ENCODE data around the gene DCTN1.
"Not testable (repeated sequence)": the region's sequence is repeated elsewhere in the genome, so short reads cannot be mapped to it uniquely, and the experiment has no call there.

DCTN1 gene

GRCh38 chr2:74379851-74380789, at the start of gene DCTN1:
DCTN1 (minus strand) TSS chr2:74380311; CDS start chr2:74380037, 274 bp downstream.
- H3K9me3 Mint-ChIP-seq, result no peaks in the 10 kb centered on the region
- H3K36me3 Mint-ChIP-seq, result peaks cover 25% of the 10 kb centered on the region
- no peak for DNase-seq (ENCODE audit: low spot score in 2 of 2)
- H3K4me1 Mint-ChIP-seq, result peaks cover 56% of the 10 kb centered on the region
- peak within 1 kb of the TSS; percentile 84 for H3K27ac Mint-ChIP-seq
- peak within 1 kb of the TSS; percentile 34 for H3K4me3 Mint-ChIP-seq
- peak; percentile 75 for ATAC-seq

DNA sequence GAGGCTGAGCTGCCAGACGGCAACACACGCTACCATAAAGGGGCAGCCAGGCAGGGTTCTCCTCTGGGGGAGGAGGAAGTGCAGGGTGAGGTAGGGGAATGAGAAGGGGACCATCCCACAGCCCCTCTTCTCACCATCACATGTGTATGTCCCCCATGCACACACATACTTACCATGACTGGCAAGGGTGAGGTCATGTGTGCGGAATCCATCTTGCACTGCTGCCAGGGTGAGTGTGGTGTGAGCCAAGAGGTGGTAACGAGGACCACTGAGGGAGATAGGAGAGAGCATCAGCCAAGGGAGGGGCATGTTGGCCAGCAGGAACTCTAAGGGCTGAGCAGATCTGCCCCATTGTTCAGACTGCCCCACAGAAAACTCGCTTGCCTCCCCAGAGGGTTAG, 48.6 kb upstream of the DCTN1 start:
- Mint-ChIP-seq H3K9me3 (no peaks in the 10 kb centered on the region), H3K4me1 (no peaks in the 10 kb centered on the region), H3K4me3 (no peak overlapping the region), H3K27ac (no peak overlapping the region), H3K36me3 (peaks cover 25% of the 10 kb centered on the region)
- DNase-seq (ENCODE audit: low spot score in 2 of 2), result no peak
- no peak for ATAC-seq

DNA sequence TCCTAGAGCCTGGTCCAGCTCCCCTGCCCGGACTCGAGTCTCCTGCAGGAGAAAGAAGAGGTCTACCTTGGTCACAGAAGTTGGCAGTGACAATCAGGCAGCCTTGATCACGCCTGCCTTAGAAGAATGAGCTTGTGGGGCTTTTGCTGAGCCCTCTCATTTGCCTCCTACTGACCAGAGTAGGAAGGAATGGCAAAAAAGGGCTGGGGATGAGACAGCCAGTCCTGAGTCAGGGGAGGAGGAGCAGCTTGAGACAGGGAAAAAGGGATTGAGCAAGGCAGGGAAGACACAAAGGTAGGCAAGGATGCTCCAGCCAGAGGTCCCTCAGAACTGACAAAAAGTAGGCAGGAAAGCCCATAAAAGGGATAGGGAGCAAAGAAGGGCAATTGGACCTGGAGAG, 47.4 kb upstream of the DCTN1 start:
- Mint-ChIP-seq H3K36me3 (peaks cover 33% of the 10 kb centered on the region), H3K27ac (peak overlapping the region; percentile 30), H3K9me3 (no peaks in the 10 kb centered on the region), H3K4me1 (peaks cover 11% of the 10 kb centered on the region), H3K4me3 (no peak overlapping the region)
- DNase-seq (ENCODE audit: low spot score in 2 of 2) (no peak), ATAC-seq (no peak)

GRCh38 chr2:74426181-74426758, 46.2 kb upstream of the DCTN1 start:
- Mint-ChIP-seq H3K4me3 (no peak overlapping the region), H3K36me3 (peaks cover 45% of the 10 kb centered on the region), H3K4me1 (peaks cover 20% of the 10 kb centered on the region), H3K27ac (no peak overlapping the region), H3K9me3 (no peaks in the 10 kb centered on the region)
- DNase-seq (ENCODE audit: low spot score in 2 of 2) (no peak), ATAC-seq (no peak)

DNA sequence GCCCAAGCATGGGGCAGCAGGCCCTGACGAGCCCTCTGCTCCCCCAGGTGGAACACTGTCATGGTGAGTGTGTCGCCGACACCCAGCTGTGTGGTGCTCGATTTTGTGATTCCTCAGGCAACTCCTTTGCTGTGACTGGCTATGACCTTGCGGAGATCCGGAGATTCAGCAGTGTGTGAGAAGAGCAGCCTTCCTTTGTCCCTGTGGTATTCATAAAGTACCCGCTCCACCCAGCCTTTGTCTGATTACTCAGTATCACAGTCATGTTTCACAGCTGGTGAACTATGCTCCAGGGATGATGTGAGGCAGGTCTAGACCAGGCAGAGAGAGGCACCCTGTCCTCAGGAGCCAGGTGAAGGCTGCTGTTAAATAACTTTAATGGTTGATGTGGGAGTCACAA, 45.4 kb upstream of the DCTN1 start:
- Mint-ChIP-seq H3K27ac (no peak overlapping the region), H3K4me3 (no peak overlapping the region), H3K4me1 (peaks cover 26% of the 10 kb centered on the region), H3K36me3 (peaks cover 50% of the 10 kb centered on the region), H3K9me3 (no peaks in the 10 kb centered on the region)
- DNase-seq (ENCODE audit: low spot score in 2 of 2), result no peak
- no peak for ATAC-seq

- peaks cover 50% of the 10 kb centered on the region for H3K36me3 Mint-ChIP-seq
- ATAC-seq (no peak), DNase-seq (ENCODE audit: low spot score in 2 of 2) (no peak)
- no peak overlapping the region for H3K4me3 Mint-ChIP-seq
- no peaks in the 10 kb centered on the region for H3K9me3 Mint-ChIP-seq
- H3K4me1 Mint-ChIP-seq, result peaks cover 31% of the 10 kb centered on the region
- no peak overlapping the region for H3K27ac Mint-ChIP-seq
Observed at GRCh38 chr2:74424995-74425406, 44.9 kb upstream of the DCTN1 start.

- Mint-ChIP-seq H3K4me1 (peaks cover 31% of the 10 kb centered on the region), H3K36me3 (peaks cover 50% of the 10 kb centered on the region), H3K27ac (no peak overlapping the region), H3K4me3 (no peak overlapping the region), H3K9me3 (no peaks in the 10 kb centered on the region)
- DNase-seq (ENCODE audit: low spot score in 2 of 2) (no peak), ATAC-seq (no peak)
Observed at GRCh38 chr2:74424139-74424992, 44.3 kb upstream of the DCTN1 start.

- peak overlapping the region; percentile 98 for H3K27ac Mint-ChIP-seq
- H3K4me1 Mint-ChIP-seq, result peaks cover 31% of the 10 kb centered on the region
- no peak for ATAC-seq
- peaks cover 50% of the 10 kb centered on the region for H3K36me3 Mint-ChIP-seq
- no peak for DNase-seq (ENCODE audit: low spot score in 2 of 2)
- no peaks in the 10 kb centered on the region for H3K9me3 Mint-ChIP-seq
- H3K4me3 Mint-ChIP-seq, result peak overlapping the region; percentile 98
Observed at GRCh38 chr2:74423231-74424095, 43.4 kb upstream of the DCTN1 start.

- ATAC-seq, result peak; percentile 96
- peak within 1 kb of the TSS; percentile 98 for H3K27ac Mint-ChIP-seq
- H3K4me3 Mint-ChIP-seq, result peak within 1 kb of the TSS; percentile 98
- peaks cover 47% of the 10 kb centered on the region for H3K36me3 Mint-ChIP-seq
- DNase-seq (ENCODE audit: low spot score in 2 of 2), result peak; percentile 94 to 97
- no peaks in the 10 kb centered on the region for H3K9me3 Mint-ChIP-seq
- peaks cover 31% of the 10 kb centered on the region for H3K4me1 Mint-ChIP-seq
Observed at GRCh38 chr2:74421221-74421870, 41.2 kb upstream of the DCTN1 start, which contains the start of the genes C2orf81 and WDR54. C2orf81 (minus strand) TSS chr2:74421619; CDS start chr2:74421560, 59 bp downstream. WDR54 (plus strand) TSS chr2:74421730; CDS start chr2:74422154, 424 bp downstream.

DNA sequence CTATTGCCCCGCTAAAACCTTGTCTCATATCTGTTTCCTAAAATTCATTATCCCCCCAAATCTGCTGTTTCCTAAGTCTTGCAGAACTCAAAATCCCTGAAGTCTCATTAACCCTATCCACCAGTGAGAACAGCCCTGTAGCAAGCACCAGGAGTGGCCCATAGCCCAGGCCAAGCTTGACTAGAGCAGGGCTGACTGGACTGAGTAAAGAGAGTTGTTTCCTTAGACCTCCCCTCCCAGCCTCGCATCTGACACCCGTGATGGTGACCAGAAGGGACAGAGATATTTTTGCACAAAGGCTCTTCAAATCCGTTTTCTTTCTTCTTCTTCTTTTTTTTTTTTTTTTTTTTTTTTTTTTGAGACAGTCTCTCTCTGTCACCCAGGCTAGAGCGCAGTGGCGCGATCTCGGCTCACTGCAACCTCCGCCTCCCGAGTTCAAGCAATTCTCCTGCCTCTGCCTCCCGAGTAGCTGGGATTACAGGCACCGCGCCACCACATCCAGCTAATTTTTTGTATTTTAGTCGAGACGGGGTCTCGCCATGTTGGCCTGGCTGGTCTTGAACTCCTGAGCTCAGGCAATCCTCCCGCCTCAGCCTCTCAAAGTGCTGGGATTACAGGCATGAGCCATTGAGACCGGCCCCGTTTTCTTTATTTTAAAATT, 40.5 kb upstream of the DCTN1 start:
- Mint-ChIP-seq H3K27ac (peak overlapping the region; percentile 98), H3K4me3 (peak overlapping the region; percentile 98), H3K36me3 (peaks cover 39% of the 10 kb centered on the region), H3K4me1 (peaks cover 31% of the 10 kb centered on the region)
- not testable (repeated sequence) for DNase-seq (ENCODE audit: low spot score in 2 of 2); ATAC-seq; H3K9me3 Mint-ChIP-seq

DNA sequence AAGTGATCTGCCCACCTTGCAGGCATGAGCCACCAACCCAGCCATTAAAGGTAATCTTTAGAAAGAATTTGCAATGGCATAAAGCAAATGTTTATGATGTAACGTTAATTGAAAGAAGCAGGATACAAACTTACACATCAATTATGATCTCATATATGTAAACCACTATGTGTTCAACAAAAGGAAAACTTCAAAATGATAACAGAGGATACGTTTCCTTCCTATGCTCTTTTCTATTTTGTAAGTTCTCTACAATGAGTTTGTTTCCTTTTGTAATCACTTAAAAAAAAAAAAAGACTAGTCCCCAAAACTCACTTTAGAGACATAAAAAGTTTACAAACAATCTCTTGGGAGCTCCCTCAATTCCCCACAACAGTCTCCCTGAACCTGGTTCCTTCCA, 39.9 kb upstream of the DCTN1 start:
- Mint-ChIP-seq H3K36me3 (peaks cover 33% of the 10 kb centered on the region), H3K4me3 (peak overlapping the region; percentile 98), H3K27ac (no peak overlapping the region), H3K9me3 (no peaks in the 10 kb centered on the region), H3K4me1 (peaks cover 31% of the 10 kb centered on the region)
- no peak for DNase-seq (ENCODE audit: low spot score in 2 of 2)
- no peak for ATAC-seq

DNA sequence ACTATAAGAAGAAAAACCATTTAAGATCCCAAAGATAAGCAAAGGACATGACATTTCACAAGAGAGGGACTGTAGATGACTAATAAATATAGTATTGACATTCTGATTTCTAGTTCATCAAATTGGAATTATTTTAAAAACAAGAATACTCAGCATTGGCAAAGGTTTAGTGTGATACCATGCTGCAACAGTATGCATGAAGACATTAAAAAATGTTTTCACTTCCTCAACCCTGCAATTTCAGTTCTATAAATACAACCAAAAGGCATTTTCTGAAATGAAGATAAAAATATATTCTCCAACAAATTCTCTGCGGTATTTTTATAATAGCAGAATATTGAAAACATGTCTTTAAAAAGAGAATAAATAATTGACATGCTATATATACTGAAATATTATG, 39.2 kb upstream of the DCTN1 start:
- Mint-ChIP-seq H3K4me3 (no peak overlapping the region), H3K27ac (no peak overlapping the region), H3K4me1 (peaks cover 31% of the 10 kb centered on the region), H3K36me3 (peaks cover 27% of the 10 kb centered on the region), H3K9me3 (no peaks in the 10 kb centered on the region)
- DNase-seq (ENCODE audit: low spot score in 2 of 2), result no peak
- no peak for ATAC-seq

DNA sequence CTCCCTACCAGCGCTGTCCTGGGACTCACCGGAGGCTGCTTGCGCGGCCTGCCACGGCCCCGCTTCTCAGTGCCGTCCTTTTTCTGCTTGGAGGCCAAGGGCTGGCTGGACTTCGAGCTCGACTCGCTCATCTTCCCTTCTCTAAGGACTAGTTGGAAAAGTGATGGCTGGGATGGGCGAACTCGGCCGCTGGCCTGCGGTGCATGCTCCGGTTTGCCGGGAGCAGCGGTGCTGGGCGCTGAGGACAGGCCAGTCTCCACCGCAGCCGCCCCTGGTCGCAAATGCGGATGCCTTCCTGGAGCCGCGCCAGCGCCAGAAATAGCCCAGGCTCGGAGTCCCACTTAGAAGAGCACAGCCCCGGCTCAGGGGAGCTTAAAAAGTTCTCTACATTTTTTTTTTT, 38.2 kb upstream of the DCTN1 start:
- Mint-ChIP-seq H3K36me3 (peaks cover 24% of the 10 kb centered on the region), H3K4me3 (no peak overlapping the region), H3K9me3 (no peaks in the 10 kb centered on the region), H3K4me1 (peaks cover 28% of the 10 kb centered on the region), H3K27ac (no peak overlapping the region)
- ATAC-seq (no peak), DNase-seq (ENCODE audit: low spot score in 2 of 2) (no peak)
